ENCODE results near the gene FAM50A.
A peak's percentile ranks its signal among the peaks of the same experiment; 100 is the strongest.

FAM50A gene

GRCh38 chrX:154457491-154458115 is 13.7 kb downstream of the FAM50A start (continued):
- peak; percentile 65 for TF ChIP-seq ZNF335 (tag by site-specific recombination; conservative IDR thresholded peaks at IDR 0.05)
- TF ChIP-seq KLF1 (tag by site-specific recombination; IDR thresholded peaks at IDR 0.05) = peak; percentile 33; the same call in 1 of the 2 replicates
- TF ChIP-seq ZFP69B (tag by site-specific recombination; IDR thresholded peaks at IDR 0.05) = 0 out of 2 replicates have a peak, but pooled peaks have one; percentile 22
- TF ChIP-seq KLF7 (tag by site-specific recombination; IDR thresholded peaks at IDR 0.05; ENCODE audit: borderline replicate concordance) = peak; percentile 34; the same call in 1 of the 2 replicates
- peak; percentile 37; the same call in 1 of the 2 replicates for TF ChIP-seq ZNF777 (tag by site-specific recombination; IDR thresholded peaks at IDR 0.05; ENCODE audit: borderline replicate concordance)
- TF ChIP-seq ZBTB26 (tag by site-specific recombination; optimal IDR thresholded peaks at IDR 0.05) = peak; percentile 66
- peak; percentile 17; the same call in 1 of the 2 replicates for TF ChIP-seq ZBTB20 (tag by site-specific recombination; IDR thresholded peaks at IDR 0.05)
- peak; percentile 71 for TF ChIP-seq KLF8 (tag by site-specific recombination; IDR thresholded peaks at IDR 0.05)
- TF ChIP-seq ZNF785 (tag by site-specific recombination; IDR thresholded peaks at IDR 0.05) = no peak
- TF ChIP-seq PATZ1 (tag by site-specific recombination; IDR thresholded peaks at IDR 0.05) = peak; percentile 77
- TF ChIP-seq ZNF600 (tag by site-specific recombination; IDR thresholded peaks at IDR 0.05) = peak; percentile 68

- peak within 1 kb of the TSS; percentile 75 for H3K27ac ChIP-seq (ENCODE audit: extremely low read depth, low read depth, low read length)
- H3K9me3 ChIP-seq (ENCODE audit: control insufficient read depth, insufficient read depth, low read depth, low read length) = no peaks in the 10 kb centered on the region
- TF ChIP-seq ZNF223 (tag by site-specific recombination; IDR thresholded peaks at IDR 0.05) (no peak), HIC1 (tag by site-specific recombination; IDR thresholded peaks at IDR 0.05) (peak; percentile 74), ZNF561 (tag by site-specific recombination; IDR thresholded peaks at IDR 0.05; ENCODE audit: borderline replicate concordance) (no peak), SP7 (tag by site-specific recombination; IDR thresholded peaks at IDR 0.05) (no peak), GLI2 (tag by site-specific recombination; IDR thresholded peaks at IDR 0.05; ENCODE audit: borderline replicate concordance, low read depth) (no peak), SCRT2 (tag by site-specific recombination; IDR thresholded peaks at IDR 0.05) (peak; percentile 90), HOXD13 (CRISPR knock-in tag; IDR thresholded peaks at IDR 0.05; ENCODE audit: borderline replicate concordance) (no peak), ZBTB8A (tag by site-specific recombination; IDR thresholded peaks at IDR 0.05) (0 out of 2 replicates have a peak, but pooled peaks have one; percentile 11), ZNF10 (tag by site-specific recombination; IDR thresholded peaks at IDR 0.05) (no peak), ZBTB7A (tag by site-specific recombination; IDR thresholded peaks at IDR 0.05; ENCODE audit: low read depth) (0 out of 2 replicates have a peak, but pooled peaks have one; percentile 26), ZBTB26 (tag by site-specific recombination; optimal IDR thresholded peaks at IDR 0.05) (peak; percentile 31), ZNF704 (tag by site-specific recombination; IDR thresholded peaks at IDR 0.05) (no peak), ZIC2 (tag by site-specific recombination; IDR thresholded peaks at IDR 0.05) (peak; percentile 34; the same call in 1 of the 2 replicates), PRDM1 (tag by site-specific recombination; IDR thresholded peaks at IDR 0.05) (no peak), CTCF (tag by site-specific recombination; IDR thresholded peaks at IDR 0.05) (no peak)
Measured at GRCh38 chrX:154458116-154458953, 14.4 kb downstream of the FAM50A start, which contains the start of gene PLXNA3. TSS of gene PLXNA3 (plus strand) at chrX:154458281. CDS start at chrX:154460184, 1,903 bp downstream.

More at GRCh38 chrX:154458116-154458953, 14.4 kb downstream of the FAM50A start, which contains the start of gene PLXNA3:
- peak within 1 kb of the TSS; percentile 70 for H3K4me3 ChIP-seq (ENCODE audit: low read depth, low read length)
- peaks cover 0 to 33% of the 10 kb centered on the region in 2 experiments; a peak in 2 of 3 replicates for H3K36me3 ChIP-seq (ENCODE audit: control insufficient read depth in 2 of 2, insufficient read depth in 1 of 2, low read length in 2 of 2)
- ChIA-PET CTCF (no interaction called here), POLR2A (interaction anchor here (0.6 to 2.8 kb wide), 16 partner anchors 13 to 88 kb away, joined by 3 to 15 read pairs (median 4); partner anchors contain the start of genes LAGE3, RPL10, SLC10A3 and UBL4A)
- H3K4me1 ChIP-seq (ENCODE audit: control insufficient read depth, insufficient read depth, low read length) = no peaks in the 10 kb centered on the region
